Neural cell (in vitro differentiated cells): Measurements from ENCODE around the gene ZBTB8A. TPM values are rescaled to one million over a fixed set of nuclear protein-coding genes. Genes with fewer than 3 reads are reported as not detected.

Experiments used
- H2AFZ ChIP-seq: fragments of 200-600, 300-800 bp; sonication (generic), shearing (Covaris generic); 2 replicates; pipeline ENCODE4 v1.6.0; 2014; ENCODE audit warnings: low read depth, mild to moderate bottlenecking, antibody characterized with exemption, low read length, moderate library complexity
- H3F3A ChIP-seq: fragments of 200-600 bp; shearing (Covaris generic); 2 replicates; pipeline ENCODE4 v1.6.1; 2016; ENCODE audit warnings: mild to moderate bottlenecking, moderate library complexity, mixed read lengths, antibody characterized with exemption, low read length; ENCODE audit not compliant: insufficient read depth, poor library complexity, severe bottlenecking
- H3K27ac ChIP-seq: fragments of 200-600, 300-800 bp; sonication (generic), shearing (Covaris generic); 2 replicates; pipeline ENCODE4 v1.5.1; 2014; ENCODE audit warnings: mild to moderate bottlenecking, low read length, moderate library complexity
- H3K27me3 ChIP-seq: fragments of 300-800, 200-600 bp; sonication (generic), shearing (Covaris generic); 2 replicates; pipeline ENCODE4 v1.6.0; 2014; ENCODE audit warnings: mild to moderate bottlenecking, low read depth, low read length, moderate library complexity; ENCODE audit not compliant: insufficient read depth
- H3K36me3 ChIP-seq: fragments of 300-800, 200-600 bp; sonication (generic), shearing (Covaris generic); 2 replicates; pipeline ENCODE4 v1.5.1; 2014; ENCODE audit warnings: mild to moderate bottlenecking, antibody characterized with exemption, low read length, moderate library complexity; ENCODE audit not compliant: insufficient read depth
- H3K4me2 ChIP-seq: fragments of 300-800, 200-600 bp; sonication (generic), shearing (Covaris generic); 2 replicates; pipeline ENCODE4 v1.6.0; 2014; ENCODE audit warnings: mild to moderate bottlenecking, low read length
- H3K4me3 ChIP-seq: fragments of 300-800, 200-600 bp; sonication (generic), shearing (Covaris generic); 2 replicates; pipeline ENCODE4 v1.5.1; 2014; ENCODE audit warnings: mild to moderate bottlenecking, low read length, moderate library complexity
- H3K79me2 ChIP-seq: fragments of 200-600 bp; shearing (Covaris generic); replicated peaks from 2 replicates; pipeline ENCODE4 v1.6.0; 2014; ENCODE audit warnings: mild to moderate bottlenecking, low read length, moderate library complexity; ENCODE audit not compliant: insufficient read depth
- H3K9ac ChIP-seq: fragments of 300-800, 200-600 bp; sonication (generic), shearing (Covaris generic); 2 replicates; pipeline ENCODE4 v1.6.1; 2016; ENCODE audit warnings: mild to moderate bottlenecking, low read length, mixed read lengths
- H3K9me2 ChIP-seq: fragments of 200-600 bp; shearing (Covaris generic); 2 replicates; pipeline ENCODE4 v1.6.1; 2016; ENCODE audit warnings: mild to moderate bottlenecking, low read length, mixed read lengths; ENCODE audit not compliant: insufficient read depth
- H3K9me3 ChIP-seq: fragments of 200-600, 300-800 bp; sonication (generic), shearing (Covaris generic); 2 replicates; pipeline ENCODE4 v1.6.1; 2016; ENCODE audit warnings: mild to moderate bottlenecking, mixed run types, low read length, moderate library complexity, mixed read lengths
- H4K20me1 ChIP-seq: fragments of 200-600 bp; shearing (Covaris generic); 2 replicates; pipeline ENCODE4 v1.6.1; 2016; ENCODE audit warnings: mild to moderate bottlenecking, mixed run types; ENCODE audit not compliant: insufficient read depth
- EP300 ChIP-seq: fragments of 450-650 bp; conservative IDR thresholded peaks from 2 replicates; pipeline ENCODE4 v1.6.1; 2014; ENCODE audit warnings: antibody characterized with exemption, mild to moderate bottlenecking, moderate library complexity; ENCODE audit not compliant: poor library complexity, severe bottlenecking
- EZH2 ChIP-seq: fragments of 200-600, 300-800 bp; shearing (Covaris generic), sonication (generic); IDR thresholded peaks from 2 replicates; pipeline ENCODE4 v1.6.1; 2014; ENCODE audit warnings: antibody characterized with exemption, low read length, borderline replicate concordance, mild to moderate bottlenecking; ENCODE audit not compliant: insufficient read depth, poor library complexity, severe bottlenecking
- MXI1 ChIP-seq: fragments of 450-650 bp; conservative IDR thresholded peaks from 2 replicates; pipeline ENCODE4 v1.6.1; 2014; ENCODE audit warnings: antibody characterized with exemption, mild to moderate bottlenecking; ENCODE audit not compliant: poor library complexity, severe bottlenecking
- POLR2AphosphoS5 ChIP-seq: IDR thresholded peaks from 2 replicates; pipeline ENCODE4 v1.6.1; 2012
- RAD21 ChIP-seq: fragments of 450-650 bp; conservative IDR thresholded peaks from 2 replicates; pipeline ENCODE4 v1.6.1; 2014; ENCODE audit warnings: antibody characterized with exemption, mild to moderate bottlenecking, moderate library complexity
- SMC3 ChIP-seq: fragments of 450-650 bp; conservative IDR thresholded peaks from 2 replicates; pipeline ENCODE4 v1.6.1; 2014; ENCODE audit warnings: antibody characterized with exemption, mild to moderate bottlenecking, moderate library complexity; ENCODE audit not compliant: poor library complexity
- TAF1 ChIP-seq: IDR thresholded peaks from 2 replicates; pipeline ENCODE4 v1.6.1; 2012; ENCODE audit warnings: low read depth
- polyA plus RNA-seq: library from polyadenylated mRNA; depleted of rRNA; stranded (reverse); fragments of >200 nt; gene quantifications from 2 replicates; pipeline ENCODE4 v1.2.3, GENCODE V29; 2014
- TF ChIP-seq, protein P1 (sequence below): fragments of 450-650 bp; IDR thresholded peaks from 2 replicates; pipeline ENCODE4 v1.5.1; 2014; ENCODE audit warnings: antibody characterized with exemption, mild to moderate bottlenecking, moderate library complexity; ENCODE audit not compliant: poor library complexity, severe bottlenecking
- TF ChIP-seq, protein P2 (sequence below): IDR thresholded peaks from 2 replicates; pipeline ENCODE4 v1.6.1; 2012; ENCODE audit warnings: borderline replicate concordance

ZBTB8A gene
- polyA plus RNA-seq, 1 donor from 2014 or later: 10.1 TPM

DNA sequence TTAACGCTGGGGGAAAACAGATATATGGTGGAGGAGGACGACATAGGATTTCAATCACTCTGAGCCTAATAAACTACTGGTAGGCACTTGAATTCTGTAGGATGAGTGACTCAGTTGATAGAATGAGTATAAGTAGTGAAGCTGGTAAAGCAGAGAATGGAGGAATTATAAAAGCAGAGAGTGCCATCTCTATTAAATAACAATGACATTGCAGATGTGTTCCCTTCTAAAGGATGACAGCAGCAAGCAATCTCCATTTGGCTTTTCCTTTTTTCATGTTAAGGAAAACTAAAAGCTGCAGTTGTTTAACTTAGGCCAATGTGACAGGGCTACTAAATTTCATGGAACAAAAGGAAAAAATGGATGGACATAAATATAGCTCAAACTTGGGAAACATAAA is 93.6 kb downstream of the ZBTB8A start:
- Histone ChIP-seq H3F3A (no peaks in the 10 kb centered on the region), H3K9ac (no peak overlapping the region), H3K9me3 (no peaks in the 10 kb centered on the region), H3K4me3 (no peak overlapping the region), H3K27me3 (no peaks in the 10 kb centered on the region), H2AFZ (no peak overlapping the region), H3K36me3 (no peaks in the 10 kb centered on the region), H3K9me2 (no peaks in the 10 kb centered on the region), H4K20me1 (no peaks in the 10 kb centered on the region), H3K4me2 (no peak overlapping the region), H3K27ac (no peak overlapping the region), H3K79me2 (peaks cover 7% of the 10 kb centered on the region)
- no peak for TF ChIP-seq MXI1
- no peak for TF ChIP-seq SMC3
- no peak for TF ChIP-seq RAD21
- TF ChIP-seq EP300: no peak
- TF ChIP-seq EZH2: no peak
- TF ChIP-seq, protein P1, sequence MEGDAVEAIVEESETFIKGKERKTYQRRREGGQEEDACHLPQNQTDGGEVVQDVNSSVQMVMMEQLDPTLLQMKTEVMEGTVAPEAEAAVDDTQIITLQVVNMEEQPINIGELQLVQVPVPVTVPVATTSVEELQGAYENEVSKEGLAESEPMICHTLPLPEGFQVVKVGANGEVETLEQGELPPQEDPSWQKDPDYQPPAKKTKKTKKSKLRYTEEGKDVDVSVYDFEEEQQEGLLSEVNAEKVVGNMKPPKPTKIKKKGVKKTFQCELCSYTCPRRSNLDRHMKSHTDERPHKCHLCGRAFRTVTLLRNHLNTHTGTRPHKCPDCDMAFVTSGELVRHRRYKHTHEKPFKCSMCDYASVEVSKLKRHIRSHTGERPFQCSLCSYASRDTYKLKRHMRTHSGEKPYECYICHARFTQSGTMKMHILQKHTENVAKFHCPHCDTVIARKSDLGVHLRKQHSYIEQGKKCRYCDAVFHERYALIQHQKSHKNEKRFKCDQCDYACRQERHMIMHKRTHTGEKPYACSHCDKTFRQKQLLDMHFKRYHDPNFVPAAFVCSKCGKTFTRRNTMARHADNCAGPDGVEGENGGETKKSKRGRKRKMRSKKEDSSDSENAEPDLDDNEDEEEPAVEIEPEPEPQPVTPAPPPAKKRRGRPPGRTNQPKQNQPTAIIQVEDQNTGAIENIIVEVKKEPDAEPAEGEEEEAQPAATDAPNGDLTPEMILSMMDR: no peak
- TF ChIP-seq POLR2AphosphoS5: no peak
- TF ChIP-seq, protein P2, sequence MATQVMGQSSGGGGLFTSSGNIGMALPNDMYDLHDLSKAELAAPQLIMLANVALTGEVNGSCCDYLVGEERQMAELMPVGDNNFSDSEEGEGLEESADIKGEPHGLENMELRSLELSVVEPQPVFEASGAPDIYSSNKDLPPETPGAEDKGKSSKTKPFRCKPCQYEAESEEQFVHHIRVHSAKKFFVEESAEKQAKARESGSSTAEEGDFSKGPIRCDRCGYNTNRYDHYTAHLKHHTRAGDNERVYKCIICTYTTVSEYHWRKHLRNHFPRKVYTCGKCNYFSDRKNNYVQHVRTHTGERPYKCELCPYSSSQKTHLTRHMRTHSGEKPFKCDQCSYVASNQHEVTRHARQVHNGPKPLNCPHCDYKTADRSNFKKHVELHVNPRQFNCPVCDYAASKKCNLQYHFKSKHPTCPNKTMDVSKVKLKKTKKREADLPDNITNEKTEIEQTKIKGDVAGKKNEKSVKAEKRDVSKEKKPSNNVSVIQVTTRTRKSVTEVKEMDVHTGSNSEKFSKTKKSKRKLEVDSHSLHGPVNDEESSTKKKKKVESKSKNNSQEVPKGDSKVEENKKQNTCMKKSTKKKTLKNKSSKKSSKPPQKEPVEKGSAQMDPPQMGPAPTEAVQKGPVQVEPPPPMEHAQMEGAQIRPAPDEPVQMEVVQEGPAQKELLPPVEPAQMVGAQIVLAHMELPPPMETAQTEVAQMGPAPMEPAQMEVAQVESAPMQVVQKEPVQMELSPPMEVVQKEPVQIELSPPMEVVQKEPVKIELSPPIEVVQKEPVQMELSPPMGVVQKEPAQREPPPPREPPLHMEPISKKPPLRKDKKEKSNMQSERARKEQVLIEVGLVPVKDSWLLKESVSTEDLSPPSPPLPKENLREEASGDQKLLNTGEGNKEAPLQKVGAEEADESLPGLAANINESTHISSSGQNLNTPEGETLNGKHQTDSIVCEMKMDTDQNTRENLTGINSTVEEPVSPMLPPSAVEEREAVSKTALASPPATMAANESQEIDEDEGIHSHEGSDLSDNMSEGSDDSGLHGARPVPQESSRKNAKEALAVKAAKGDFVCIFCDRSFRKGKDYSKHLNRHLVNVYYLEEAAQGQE: no peak
- no peak for TF ChIP-seq TAF1

DNA sequence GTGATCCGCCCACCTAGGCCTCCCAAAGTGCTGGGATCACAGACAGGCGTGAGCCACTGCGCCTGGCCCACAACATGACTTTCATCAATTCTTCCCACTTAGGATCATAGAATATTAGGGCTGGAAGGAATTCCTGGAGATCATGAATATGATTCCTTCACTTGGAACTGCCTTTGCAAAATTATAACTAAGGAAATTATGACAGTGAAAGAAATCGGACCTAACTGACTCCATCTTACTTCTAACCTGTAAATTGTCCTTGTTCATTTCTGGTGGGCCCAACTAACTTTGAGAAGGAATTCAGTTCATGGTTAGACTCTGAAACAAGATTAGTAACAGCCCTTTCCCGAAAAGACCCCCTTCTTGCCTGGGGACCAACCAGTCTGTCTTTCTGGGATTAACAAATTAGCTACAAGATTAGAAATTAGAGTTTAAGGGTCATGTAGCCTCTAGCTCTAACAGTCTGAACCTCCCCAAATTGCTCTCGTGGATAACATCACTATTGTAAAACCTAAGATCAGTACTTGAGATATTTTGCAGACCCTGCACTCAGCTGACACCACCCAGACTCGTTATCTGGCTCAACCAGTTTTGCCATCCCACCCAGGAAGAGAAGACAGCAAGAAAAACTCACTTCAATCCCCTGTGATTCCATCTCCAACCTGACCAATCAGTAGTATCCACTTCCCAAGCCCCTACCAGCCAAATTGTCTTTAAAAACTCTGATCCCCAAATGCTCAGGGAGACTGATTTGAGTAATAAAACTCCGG is 96.5 kb downstream of the ZBTB8A start:
- Histone ChIP-seq H3K36me3 (no peaks in the 10 kb centered on the region), H4K20me1 (no peaks in the 10 kb centered on the region), H3K79me2 (peaks cover 10% of the 10 kb centered on the region), H3K4me3 (no peak overlapping the region), H3F3A (no peaks in the 10 kb centered on the region), H3K9ac (no peak overlapping the region), H3K9me3 (no peaks in the 10 kb centered on the region), H3K4me2 (no peak overlapping the region), H3K27me3 (no peaks in the 10 kb centered on the region), H3K9me2 (no peaks in the 10 kb centered on the region), H2AFZ (no peak overlapping the region), H3K27ac (no peak overlapping the region)
- TF ChIP-seq EP300 (no peak), TAF1 (no peak)
- TF ChIP-seq, protein P2: no peak
